Adipocyte (in vitro differentiated cells): ENCODE results near the gene PSEN2.

ENCODE experiments used
- DNase-seq: peaks from one replicate; pipeline ENCODE4 v3.0.0-alpha.2; 2015; ENCODE audit warnings: low read depth
- H3K27me3 ChIP-seq: replicated peaks from 2 replicates; pipeline ENCODE4 v1.7.0; 2013; ENCODE audit warnings: mild to moderate bottlenecking, low read length, moderate library complexity; ENCODE audit not compliant: control insufficient read depth, insufficient read depth
- H3K36me3 ChIP-seq: 2 replicates; pipeline ENCODE4 v1.7.0; 2013; ENCODE audit warnings: low read length, mild to moderate bottlenecking, moderate library complexity; ENCODE audit not compliant: control insufficient read depth, insufficient read depth, severe bottlenecking
- H3K4me1 ChIP-seq: 2 replicates; pipeline ENCODE4 v1.7.0; 2013; ENCODE audit warnings: mild to moderate bottlenecking, low read length, moderate library complexity; ENCODE audit not compliant: control insufficient read depth, insufficient read depth
- H3K4me3 ChIP-seq: 2 replicates; pipeline ENCODE4 v1.7.0; 2013; ENCODE audit warnings: mild to moderate bottlenecking, low read length, moderate library complexity
- H3K9ac ChIP-seq: 2 replicates; pipeline ENCODE4 v1.7.0; 2013; ENCODE audit warnings: mild to moderate bottlenecking, low read length, moderate library complexity
- H3K9me3 ChIP-seq: 2 replicates; pipeline ENCODE4 v1.7.0; 2013; ENCODE audit warnings: mild to moderate bottlenecking, low read length, moderate library complexity; ENCODE audit not compliant: control insufficient read depth

The PSEN2 gene

DNA sequence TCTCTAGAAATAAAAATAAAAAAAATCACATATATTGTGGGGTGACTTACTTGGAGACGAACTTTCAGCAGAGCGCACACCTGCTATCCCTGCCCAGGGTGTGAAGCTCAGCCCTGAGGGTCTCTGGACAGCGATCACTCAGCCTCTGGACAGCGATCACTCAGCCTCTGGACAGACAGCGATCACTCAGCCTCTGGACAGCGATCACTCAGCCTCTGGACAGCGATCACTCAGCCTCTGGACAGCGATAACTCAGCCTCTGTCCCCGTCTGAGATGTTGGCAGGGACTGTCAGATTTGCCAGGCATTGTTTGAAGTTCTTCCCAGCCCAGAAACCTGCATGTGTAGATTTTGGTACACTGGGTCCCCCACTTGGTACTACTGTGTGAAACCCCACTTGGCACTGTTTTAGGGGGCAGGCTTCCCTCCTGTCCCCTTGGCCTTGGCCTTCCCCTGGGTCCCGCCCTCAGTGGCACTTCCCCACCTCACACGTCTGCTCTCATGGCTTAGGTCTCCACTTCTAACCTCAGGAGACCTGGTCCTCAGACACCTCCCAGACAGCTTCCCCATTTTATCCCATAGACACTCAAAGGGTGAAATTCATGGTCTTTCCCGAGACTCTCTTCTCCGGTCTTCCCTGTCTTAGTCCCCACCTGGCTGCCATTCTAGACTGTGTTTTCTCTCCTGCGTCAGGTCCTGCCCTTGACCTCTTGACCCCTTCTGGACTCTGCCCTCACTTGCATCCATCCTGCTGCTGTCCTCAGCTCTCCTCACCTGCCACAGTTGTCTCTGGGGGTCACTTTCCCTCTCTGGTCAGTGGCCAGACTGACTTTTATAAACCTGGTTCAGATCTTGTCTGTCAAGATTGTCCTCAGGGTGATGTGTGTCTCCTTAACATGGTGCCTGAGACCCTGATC lies 10.2 kb downstream of the PSEN2 start:
- Histone ChIP-seq H3K27me3 (no peaks in the 10 kb centered on the region), H3K9me3 (no peaks in the 10 kb centered on the region), H3K36me3 (peaks cover 3% of the 10 kb centered on the region), H3K9ac (no peak overlapping the region), H3K4me3 (no peak overlapping the region), H3K4me1 (peaks cover 12% of the 10 kb centered on the region)
- no peak for DNase-seq

DNA sequence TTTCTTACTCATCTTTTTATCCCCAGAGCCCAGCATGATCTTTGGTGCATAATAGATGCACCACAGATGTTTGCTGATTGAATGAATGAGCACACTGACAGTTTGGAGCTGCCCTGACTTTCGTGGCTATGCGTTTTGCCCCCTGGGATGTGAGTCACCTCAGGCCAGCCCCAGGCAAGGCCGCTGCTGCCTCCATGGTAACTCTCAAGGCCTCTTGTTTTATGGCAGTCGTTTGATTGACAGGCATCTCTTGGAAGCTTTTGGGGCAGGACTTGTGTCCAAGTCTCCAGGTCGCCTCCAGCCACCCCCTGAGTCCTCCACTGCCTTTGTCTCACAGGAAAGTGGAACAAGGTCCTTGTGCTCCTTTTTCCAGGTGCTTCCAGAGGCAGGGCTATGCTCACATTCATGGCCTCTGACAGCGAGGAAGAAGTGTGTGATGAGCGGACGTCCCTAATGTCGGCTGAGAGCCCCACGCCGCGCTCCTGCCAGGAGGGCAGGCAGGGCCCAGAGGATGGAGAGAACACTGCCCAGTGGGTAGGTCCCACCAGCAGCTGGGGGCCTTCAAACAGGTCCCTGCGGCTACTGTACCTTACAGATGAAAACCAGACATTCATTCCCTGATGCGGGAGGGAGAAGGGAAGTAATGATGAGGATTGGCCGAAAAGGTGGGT lies 11.2 kb downstream of the PSEN2 start:
- H3K9ac ChIP-seq = no peak overlapping the region
- no peaks in the 10 kb centered on the region for H3K9me3 ChIP-seq
- H3K36me3 ChIP-seq = peaks cover 3% of the 10 kb centered on the region
- no peak for DNase-seq
- no peak overlapping the region for H3K4me3 ChIP-seq
- H3K4me1 ChIP-seq = peaks cover 12% of the 10 kb centered on the region
- no peaks in the 10 kb centered on the region for H3K27me3 ChIP-seq

DNA sequence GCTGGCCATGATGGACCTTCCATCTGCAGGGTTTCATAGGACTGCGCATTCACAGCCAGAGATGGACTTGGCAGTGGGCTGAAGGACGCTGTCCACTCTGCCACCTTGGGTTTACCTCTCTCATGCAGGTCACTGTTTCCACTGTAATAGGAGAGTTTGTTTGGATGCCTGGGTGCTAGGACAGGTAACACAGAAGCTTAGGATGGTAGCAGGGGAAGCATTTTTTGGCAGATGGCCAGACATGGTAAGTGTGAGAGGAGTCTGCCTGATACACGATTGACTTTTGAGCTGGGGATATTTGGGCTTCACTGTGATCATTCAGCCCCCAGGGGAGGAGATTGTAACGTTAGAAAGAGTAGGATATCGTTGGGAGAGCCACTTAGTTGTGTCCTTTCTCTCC lies 11.8 kb downstream of the PSEN2 start:
- DNase-seq = peak; percentile 15
- H3K27me3 ChIP-seq = no peaks in the 10 kb centered on the region
- H3K36me3 ChIP-seq = peaks cover 3% of the 10 kb centered on the region
- peak overlapping the region; percentile 66 for H3K4me3 ChIP-seq
- H3K4me1 ChIP-seq = peaks cover 12% of the 10 kb centered on the region
- H3K9ac ChIP-seq = peak overlapping the region; percentile 50
- no peaks in the 10 kb centered on the region for H3K9me3 ChIP-seq

DNA sequence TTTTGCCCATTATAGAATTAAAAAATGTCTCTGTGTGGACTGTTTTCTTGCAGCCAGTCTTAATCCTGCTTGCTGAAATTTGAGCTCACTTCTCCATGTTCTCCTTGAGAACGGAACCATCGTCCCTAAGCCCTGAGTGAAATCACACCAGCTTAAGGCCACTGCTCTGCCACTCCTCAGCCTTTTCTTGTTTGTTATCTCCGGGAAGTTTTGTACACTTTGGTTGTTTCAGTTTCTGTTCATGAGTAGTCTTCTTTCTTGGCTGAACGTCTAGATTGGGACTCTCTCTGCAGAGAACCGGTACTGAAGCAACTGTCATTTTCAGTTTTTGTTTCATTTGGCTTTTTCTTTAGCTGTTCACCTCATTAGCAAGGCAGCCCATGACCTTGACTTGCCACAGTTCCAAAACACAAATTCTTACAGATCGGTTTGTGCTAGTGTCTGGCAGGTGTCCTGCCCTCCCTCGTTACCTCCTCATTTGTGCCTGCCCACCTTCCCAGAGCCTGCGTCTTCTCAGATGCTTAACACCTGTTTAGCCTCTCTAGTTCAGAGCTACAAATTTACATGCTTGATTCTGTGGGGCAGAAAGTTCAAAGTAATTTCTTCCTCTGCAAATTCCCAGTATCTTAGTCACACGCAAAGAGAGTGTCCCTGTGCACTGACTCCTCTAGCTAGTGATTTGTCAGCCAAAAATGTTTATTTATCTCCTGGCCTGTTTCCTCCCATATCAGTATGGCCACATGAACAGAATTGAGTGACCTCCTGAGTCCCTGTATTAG lies 12.4 kb downstream of the PSEN2 start:
- peak; percentile 52 for DNase-seq
- H3K9me3 ChIP-seq = no peaks in the 10 kb centered on the region
- peaks cover 6% of the 10 kb centered on the region for H3K36me3 ChIP-seq
- peak overlapping the region; percentile 66 for H3K4me3 ChIP-seq
- no peaks in the 10 kb centered on the region for H3K27me3 ChIP-seq
- peaks cover 12% of the 10 kb centered on the region for H3K4me1 ChIP-seq
- peak overlapping the region; percentile 50 for H3K9ac ChIP-seq

DNA sequence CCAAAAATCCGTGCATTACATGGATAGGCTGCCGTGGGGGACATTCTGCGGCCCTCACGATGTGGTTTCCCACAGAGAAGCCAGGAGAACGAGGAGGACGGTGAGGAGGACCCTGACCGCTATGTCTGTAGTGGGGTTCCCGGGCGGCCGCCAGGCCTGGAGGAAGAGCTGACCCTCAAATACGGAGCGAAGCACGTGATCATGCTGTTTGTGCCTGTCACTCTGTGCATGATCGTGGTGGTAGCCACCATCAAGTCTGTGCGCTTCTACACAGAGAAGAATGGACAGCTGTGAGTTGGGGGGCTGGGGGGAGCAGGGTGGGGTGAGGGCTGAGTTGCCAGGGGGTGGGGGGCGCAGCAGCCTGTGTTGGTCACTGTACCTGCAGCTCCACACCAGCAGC lies 13.2 kb downstream of the PSEN2 start:
- Histone ChIP-seq H3K36me3 (peaks cover 14% of the 10 kb centered on the region), H3K27me3 (no peaks in the 10 kb centered on the region), H3K4me3 (no peak overlapping the region), H3K9me3 (no peaks in the 10 kb centered on the region), H3K4me1 (peaks cover 12% of the 10 kb centered on the region), H3K9ac (no peak overlapping the region)
- DNase-seq = no peak

DNA sequence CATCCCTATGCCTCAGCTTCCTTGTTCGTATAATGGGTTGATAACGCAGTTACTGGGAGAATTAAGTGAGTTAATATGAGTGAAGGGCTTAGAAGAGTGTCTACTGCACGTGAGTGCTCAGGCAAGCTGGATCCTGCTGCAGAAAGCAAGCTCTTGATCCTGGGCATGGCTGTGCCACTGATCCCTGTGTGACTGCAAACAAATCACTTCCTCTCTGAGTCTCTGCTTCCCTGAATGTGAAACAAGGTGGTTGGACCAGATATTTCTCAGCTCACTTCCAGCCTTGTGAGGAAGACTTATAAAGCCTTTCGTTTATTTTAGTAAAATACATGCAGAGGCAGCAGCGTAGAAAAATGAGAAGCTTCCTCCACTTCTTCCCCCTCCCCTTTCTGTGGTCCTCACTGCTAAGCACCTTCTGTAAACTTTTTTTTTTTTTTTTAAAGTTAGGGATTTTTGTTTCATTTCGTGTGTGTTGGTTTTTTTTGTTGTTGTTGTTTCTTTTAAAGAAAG lies 13.8 kb downstream of the PSEN2 start:
- no peak for DNase-seq
- H3K9ac ChIP-seq = no peak overlapping the region
- no peaks in the 10 kb centered on the region for H3K9me3 ChIP-seq
- H3K36me3 ChIP-seq = peaks cover 14% of the 10 kb centered on the region
- H3K4me3 ChIP-seq = no peak overlapping the region
- no peaks in the 10 kb centered on the region for H3K27me3 ChIP-seq
- peaks cover 12% of the 10 kb centered on the region for H3K4me1 ChIP-seq

DNA sequence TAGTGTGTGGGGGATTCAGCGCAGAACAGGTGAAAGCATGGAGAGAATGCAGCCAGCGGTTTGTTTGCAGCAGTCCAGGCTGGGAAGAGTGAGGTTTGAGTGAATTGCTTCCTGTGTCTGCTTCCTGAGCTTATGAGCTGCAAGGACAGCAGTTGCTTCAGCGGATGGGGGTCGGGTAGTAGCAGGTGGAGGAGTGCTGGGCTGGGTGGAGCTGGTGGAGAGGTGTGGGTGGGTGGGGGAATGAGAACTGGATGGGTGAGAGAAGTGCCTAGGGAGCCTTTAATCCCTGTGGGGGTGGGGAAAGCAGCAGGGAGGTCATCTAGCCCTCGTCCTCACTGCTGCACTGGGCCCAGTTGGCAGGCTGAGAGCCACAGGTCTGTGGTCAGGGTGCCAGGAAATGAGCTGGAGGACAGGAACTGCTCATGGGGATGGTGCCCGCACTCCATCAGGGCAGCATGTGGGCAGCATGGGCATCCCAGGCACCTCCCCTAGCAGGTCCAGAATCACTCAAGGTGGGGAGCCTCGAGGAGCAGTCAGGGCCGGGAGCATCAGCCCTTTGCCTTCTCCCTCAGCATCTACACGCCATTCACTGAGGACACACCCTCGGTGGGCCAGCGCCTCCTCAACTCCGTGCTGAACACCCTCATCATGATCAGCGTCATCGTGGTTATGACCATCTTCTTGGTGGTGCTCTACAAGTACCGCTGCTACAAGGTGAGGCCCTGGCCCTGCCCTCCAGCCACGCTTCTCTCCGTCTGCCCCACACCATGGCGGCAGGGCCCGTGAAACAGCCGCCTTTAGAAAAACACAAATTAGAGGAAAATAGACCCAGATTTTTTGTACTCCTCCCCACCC lies 14.8 kb downstream of the PSEN2 start:
- H3K36me3 ChIP-seq = peaks cover 14% of the 10 kb centered on the region
- no peak overlapping the region for H3K4me3 ChIP-seq
- H3K9me3 ChIP-seq = no peaks in the 10 kb centered on the region
- DNase-seq = no peak
- peaks cover 12% of the 10 kb centered on the region for H3K4me1 ChIP-seq
- no peak overlapping the region for H3K9ac ChIP-seq
- no peaks in the 10 kb centered on the region for H3K27me3 ChIP-seq

DNA sequence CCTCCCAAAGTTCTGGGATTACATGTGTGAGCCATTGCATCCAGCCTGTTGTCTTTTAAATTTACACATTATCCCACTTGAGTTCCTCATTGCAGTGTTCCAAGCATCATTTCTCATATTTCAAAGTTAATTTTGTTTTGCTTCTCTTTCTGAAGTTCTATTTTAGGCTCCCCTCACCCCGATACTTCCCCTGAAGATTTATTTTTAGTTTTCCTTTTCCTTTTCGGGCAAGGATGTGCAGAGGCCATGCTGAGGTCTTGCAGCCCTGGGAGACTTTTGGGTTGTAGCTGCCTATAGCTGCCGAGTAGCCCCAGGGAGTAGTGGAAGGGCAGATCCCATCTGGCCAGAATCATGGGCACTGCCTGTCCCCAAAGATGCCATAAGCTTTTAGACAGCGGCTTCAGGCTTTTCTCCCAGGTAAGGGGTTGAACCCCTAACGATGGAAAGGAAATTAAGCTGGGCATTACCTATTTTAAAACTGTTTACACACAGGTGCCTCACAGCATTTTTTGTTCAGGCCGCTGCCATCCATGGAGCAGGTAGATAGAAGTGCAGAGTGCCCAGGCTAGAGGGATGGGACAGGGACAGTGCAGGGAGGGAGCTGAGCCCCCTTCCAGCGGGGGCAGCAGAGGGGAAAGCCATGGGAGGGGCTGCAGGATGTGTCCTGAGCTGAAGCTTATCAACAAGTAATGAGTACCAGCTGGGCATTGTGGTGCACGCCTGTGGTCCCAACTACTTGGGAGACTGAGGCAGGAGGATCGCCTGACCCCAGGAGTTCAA lies 15.9 kb downstream of the PSEN2 start:
- H3K9me3 ChIP-seq = no peaks in the 10 kb centered on the region
- H3K9ac ChIP-seq = no peak overlapping the region
- H3K4me1 ChIP-seq = peaks cover 12% of the 10 kb centered on the region
- no peak overlapping the region for H3K4me3 ChIP-seq
- no peaks in the 10 kb centered on the region for H3K27me3 ChIP-seq
- H3K36me3 ChIP-seq = peaks cover 11% of the 10 kb centered on the region
- DNase-seq = no peak

DNA sequence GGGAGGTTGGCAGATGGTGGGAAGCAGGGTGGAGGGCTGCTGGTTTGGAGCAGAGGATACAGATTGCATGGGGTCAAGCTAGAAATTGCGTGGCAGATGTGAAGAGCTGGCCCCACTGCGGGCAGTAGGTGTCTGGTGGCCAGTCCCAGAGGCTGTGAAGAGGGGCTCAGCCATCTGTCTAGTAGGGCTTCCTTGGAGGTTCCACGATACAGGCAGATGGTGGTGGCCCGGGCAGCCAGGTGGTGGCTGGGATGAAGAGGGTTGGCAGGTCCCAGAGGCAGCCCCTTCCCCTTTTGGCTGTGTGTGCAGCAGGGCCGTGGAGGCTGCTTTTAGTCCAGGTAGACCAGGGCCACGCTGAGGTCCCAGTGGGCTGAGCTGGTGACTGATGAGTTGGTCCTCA lies 16.6 kb downstream of the PSEN2 start:
- Histone ChIP-seq H3K4me3 (no peak overlapping the region), H3K36me3 (peaks cover 11% of the 10 kb centered on the region)

DNA sequence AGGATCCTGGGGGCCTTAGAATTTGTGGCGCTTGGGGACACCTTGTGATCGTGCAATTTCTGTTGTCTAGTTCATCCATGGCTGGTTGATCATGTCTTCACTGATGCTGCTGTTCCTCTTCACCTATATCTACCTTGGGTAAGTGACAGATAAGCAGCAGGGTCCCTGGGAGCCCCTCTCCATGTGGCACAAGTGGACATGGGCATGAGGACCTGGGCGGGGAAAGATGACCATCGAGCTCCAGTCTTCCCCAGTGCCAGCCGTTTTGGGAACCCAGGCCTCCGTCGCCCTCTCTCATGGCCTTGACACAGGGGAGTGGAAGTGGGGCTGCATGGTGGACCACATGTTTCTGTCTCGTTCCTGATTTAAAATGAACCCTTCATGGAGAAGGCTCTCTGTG lies 17.6 kb downstream of the PSEN2 start:
- Histone ChIP-seq H3K9ac (no peak overlapping the region), H3K36me3 (peaks cover 11% of the 10 kb centered on the region), H3K4me1 (peaks cover 11% of the 10 kb centered on the region), H3K27me3 (no peaks in the 10 kb centered on the region), H3K9me3 (no peaks in the 10 kb centered on the region), H3K4me3 (no peak overlapping the region)
- DNase-seq = no peak

More for the DNA sequence above, 16.6 kb downstream of the PSEN2 start:
- no peaks in the 10 kb centered on the region for H3K27me3 ChIP-seq
- H3K9ac ChIP-seq = no peak overlapping the region
- peaks cover 17% of the 10 kb centered on the region for H3K4me1 ChIP-seq
- H3K9me3 ChIP-seq = no peaks in the 10 kb centered on the region
- DNase-seq = no peak
